DMS 273 treated with DMSO at 0.1 percent for 48 hours (cell line): ENCODE data around the gene C2orf68.
"Not testable (repeated sequence)": the region's sequence is repeated elsewhere in the genome, so short reads cannot be mapped to it uniquely, and the experiment has no call there.

ENCODE experiments used
- DNase-seq: peaks from one replicate; lab custom pipeline; 2025; lab: John Stamatoyannopoulos, UW

The C2orf68 gene

DNA sequence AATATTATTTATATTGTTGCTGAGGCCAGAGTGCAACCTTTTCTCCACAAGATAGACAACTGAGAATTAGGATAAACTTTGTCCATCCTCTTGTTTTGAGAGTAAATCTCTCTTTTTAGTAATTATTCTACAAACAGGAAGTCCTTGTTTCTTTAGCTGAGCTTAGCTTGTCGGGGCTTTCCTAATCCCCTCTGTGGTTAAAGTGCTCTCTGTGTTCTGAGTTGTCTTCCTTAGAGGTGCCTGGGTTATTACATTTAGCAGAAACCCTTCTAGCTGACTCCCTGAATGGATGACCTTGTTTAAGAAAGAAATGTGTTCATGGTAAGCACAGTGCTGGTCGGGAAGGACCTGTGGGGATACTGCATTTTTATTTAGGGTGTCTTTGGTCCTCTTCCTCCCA lies 16.8 kb upstream of the C2orf68 start:
- DNase-seq: no peak

DNA sequence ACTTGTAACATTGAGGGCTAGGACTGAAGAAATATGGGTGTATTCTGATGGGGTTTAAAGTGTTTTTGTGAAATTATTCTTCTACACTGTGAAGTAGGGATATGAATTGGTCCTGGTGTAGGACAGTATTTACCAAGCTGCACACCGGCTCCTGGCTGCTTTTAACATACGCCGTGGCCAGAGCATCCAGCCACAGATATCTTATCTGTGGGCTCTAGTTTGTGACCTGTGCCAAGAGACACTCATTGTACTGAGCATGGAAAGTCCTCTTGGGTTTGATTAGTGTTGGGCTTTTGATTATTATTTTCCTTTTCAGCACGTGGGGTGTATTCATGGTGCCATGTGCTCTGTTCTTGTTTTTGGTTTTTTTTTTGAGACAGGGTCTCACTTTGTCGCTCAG lies 12.1 kb upstream of the C2orf68 start:
- DNase-seq: no peak

DNA sequence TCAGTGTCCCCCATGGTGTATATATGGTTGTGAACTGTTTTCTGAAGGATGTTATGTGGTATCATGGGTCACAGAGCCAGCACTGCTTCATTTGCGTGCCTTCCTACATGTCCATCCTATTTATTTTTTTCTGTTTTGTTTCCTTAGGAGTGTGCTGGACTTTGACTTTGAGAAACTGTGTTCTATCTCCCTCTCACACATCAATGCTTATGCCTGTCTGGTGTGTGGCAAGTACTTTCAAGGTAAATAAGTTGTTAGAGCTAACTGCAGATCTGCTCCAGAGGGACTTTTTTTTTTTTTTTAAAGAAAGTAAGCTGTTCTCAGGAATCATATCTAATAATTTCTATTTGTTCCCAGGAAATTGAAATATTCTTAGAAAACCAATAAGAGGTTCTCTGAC lies 9.5 kb upstream of the C2orf68 start:
- DNase-seq: no peak

DNA sequence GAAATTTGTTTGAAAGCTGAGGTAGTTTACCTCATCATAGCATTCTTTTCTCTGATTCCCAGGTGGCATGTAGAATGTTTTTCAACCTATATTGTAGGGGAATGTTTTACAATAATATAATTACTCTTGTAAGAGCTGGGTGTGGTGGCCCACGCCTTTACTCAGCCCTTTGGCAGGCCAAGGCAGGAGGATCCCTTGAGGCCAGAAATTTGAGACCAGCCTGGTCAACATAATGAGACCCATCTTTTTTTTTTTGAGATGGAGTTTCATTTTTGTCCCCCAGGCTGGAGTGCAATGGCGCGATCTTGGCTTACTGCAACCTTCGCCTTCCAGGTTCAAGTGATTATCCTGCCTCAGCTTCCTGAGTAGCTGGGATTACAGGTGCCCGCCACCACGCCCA lies 7.8 kb upstream of the C2orf68 start:
- DNase-seq: no peak

DNA sequence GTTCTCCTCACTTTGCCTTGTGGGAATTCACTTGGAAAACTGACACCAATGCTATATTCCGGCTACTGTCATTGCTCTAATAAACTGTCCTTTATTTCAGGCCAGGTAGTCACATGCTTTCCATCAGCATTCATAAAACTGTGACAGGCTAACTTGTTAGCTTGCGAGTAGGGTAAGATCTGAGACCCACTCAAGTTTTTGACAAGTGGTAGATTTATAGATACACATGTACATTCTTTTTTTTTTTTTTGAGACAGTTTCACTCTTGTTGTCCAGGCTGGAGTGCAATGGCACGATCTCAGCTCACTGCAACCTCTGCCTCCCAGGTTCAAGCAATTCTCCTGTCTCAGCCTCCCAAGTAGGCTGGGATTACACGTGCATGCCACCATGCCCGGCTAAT lies 5.9 kb upstream of the C2orf68 start:
- DNase-seq: not testable (repeated sequence)

DNA sequence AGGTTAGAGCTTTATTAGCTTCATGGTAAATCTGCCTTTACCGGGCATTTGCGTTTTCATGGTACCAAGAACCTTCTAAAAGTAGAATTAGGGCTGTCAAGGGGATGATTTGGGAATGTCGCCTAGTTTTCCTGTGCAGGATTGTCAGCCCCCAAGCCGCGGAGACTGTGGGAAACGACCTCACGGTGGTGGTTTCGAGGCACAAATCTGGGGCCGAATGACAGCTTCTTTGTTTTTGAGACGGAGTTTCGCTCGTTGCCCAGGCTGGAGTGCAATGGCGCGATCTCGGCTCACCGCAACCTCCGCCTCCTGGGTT lies 3.5 kb upstream of the C2orf68 start:
- DNase-seq: no peak

DNA sequence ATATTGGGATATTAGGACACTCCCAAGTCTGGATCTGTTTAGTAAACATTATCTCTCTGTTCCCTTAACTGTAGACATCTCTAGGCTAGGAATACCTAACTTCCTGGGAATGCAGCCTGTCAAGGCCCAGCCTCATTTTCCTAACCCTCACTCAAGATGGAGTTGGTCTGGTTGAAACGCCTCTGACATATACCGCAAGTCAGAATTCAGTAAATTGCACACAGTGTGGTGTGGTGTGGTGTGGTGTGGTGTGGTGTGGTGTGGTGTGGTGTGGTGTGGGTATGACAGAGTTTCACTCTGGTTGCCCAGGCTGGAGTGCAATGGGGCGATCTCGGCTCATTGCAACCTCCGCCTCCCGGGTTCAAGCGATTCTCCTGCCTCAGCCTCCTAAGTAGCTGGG lies 2.9 kb upstream of the C2orf68 start:
- DNase-seq: not testable (repeated sequence)

DNA sequence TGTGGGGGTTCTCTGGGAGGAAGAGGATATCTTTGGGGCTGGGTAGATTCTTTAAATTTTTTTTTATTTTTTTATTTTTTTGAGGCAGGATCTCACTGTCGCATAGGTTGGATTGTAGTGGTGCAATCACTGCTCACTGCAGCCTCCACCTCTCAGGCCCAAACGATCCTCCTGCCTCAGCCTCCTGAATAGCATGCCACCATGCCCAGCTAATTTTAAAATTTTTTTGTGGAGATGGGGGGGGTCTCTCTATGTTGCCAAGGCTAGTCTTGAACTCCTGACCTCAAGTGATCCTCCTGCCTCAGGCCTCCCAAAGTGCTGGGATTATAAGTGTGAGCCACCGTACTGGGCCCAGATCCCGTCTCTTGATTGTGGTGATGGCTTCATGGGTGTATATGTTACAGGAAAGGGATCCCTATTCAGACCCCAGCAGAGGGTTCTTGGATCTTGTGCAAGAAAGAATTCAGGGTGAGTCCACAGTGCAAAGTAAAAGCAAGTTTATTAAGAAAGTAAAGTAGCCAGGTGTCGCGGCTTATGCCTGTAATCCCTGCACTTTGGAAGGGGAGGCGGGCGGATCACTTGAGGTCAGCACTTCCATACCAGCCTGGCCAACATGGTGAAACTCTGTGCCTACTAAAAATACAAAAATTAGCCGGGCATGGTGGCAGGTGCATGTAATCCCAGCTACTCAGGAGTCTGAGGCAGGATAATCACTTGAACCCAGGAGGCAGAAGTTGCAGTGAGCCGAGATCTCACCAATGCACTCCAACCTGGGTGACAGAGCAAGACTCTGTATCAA lies 2.0 kb upstream of the C2orf68 start:
- DNase-seq: no peak

DNA sequence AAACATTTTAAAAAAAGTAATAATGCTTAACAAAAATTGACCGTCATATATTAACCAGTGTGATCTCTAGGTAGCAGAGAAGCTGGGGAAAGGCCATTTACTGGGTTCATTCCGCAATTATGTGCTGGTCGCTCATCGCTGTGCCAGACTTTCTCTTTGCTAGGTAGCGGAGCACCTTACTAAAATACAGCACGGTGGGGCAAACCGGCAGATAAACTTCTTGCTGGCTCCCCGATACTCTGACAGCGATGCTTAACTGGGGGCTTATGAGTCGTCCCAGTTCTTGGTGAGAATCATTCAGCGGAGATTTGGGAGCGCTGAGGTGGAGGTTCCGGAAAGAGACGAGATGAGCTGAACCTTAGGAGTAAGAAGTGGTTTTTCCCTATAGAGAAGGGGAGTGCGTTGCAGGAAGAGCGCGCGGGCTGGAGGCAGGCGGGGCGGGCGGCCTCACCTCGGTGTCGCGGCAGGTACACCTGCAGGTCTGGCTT lies 605 bp downstream of the C2orf68 start:
- no peak for DNase-seq

DNA sequence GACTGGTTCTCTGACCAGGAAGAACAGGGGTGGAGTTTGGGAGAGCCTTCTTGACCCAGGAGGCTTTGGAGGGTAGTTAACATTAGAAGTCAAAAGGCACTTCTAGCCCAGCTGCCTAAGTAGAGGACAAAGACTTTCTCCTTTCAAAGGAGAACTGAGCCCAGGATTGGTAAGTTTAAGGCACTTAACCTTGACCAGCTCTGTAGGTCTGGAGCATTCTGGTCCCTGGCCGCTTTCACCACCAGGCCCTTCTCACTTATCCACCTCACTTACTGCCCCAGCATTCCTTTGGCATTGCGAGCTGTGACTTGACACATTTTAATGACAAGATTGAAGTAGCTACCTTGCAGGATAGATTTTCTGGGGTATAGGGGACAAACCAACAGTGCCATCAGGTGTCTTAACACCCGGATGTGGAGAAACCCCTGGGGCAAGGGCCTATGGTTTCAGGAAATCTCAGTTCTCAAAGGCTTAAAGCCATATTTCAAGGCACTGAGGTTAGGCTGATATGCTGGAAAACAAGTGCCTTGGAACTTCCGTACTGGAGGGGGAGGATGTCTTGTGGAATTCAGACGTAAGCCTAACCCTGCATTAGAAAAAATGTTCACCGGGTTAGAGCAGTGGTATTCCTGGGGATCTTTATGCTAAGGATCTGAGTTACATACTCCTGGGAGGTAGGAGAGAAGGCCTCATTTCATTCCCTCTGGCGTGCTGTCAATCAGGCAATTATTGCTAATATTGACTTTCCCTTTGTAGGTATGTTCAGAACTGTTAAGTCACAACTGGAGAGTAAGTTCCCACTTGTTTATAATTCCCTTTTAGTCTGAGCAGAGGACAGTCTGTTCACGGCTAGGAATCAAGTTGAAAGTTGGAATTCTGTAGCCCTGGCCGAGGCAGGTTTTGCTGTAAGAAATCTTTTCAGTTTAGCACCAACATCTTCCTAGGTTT lies 4.3 kb downstream of the C2orf68 start:
- no peak for DNase-seq

DNA sequence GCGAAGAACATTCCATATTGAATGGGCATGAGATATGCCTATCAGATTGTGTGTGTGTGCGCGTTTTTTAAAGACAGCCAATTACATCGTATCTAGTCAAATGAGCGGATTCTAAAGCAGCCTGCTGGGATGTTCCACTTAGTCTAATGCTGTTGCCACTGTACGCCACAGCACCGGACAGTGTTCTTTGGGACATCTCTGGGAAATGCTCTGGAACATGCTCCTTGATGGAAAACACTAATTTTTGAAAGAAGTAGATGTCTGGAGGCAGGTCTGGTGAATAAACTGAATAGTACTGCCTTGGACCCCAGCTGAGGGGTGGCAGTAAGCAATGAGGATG lies 5.8 kb downstream of the C2orf68 start:
- no peak for DNase-seq

DNA sequence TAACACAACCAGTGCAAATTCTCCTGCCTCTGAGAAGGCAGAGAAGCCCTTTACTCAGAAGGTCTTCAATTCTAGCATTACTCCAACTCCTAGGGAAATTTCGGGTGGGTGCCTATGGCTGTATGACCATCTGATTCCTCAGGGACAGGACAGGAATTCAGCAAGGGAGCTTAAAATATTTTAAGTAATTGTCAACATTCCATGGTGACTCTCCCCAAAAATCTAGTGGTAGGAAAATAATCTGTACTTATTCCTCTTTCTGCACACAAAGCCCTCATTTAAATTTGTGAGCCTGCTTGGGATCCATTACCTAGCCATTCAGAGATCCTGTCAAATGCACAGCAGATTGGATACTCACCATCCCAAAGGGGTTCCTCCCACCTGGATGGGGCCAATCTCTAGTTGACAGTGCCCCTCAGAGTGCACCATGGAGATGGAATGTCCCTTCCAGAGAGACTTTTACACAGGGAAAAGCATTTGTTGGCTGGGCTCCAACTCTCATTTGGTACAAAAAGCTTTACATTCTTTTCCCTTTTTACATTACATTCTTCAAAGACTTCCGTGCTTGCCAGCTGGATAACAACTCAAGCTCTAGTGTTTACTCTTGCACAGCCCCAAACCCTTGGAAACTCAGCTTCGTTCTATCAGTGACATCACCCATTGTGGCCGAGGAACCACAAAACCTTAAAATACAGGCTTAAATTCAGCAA lies 6.3 kb downstream of the C2orf68 start:
- no peak for DNase-seq

DNA sequence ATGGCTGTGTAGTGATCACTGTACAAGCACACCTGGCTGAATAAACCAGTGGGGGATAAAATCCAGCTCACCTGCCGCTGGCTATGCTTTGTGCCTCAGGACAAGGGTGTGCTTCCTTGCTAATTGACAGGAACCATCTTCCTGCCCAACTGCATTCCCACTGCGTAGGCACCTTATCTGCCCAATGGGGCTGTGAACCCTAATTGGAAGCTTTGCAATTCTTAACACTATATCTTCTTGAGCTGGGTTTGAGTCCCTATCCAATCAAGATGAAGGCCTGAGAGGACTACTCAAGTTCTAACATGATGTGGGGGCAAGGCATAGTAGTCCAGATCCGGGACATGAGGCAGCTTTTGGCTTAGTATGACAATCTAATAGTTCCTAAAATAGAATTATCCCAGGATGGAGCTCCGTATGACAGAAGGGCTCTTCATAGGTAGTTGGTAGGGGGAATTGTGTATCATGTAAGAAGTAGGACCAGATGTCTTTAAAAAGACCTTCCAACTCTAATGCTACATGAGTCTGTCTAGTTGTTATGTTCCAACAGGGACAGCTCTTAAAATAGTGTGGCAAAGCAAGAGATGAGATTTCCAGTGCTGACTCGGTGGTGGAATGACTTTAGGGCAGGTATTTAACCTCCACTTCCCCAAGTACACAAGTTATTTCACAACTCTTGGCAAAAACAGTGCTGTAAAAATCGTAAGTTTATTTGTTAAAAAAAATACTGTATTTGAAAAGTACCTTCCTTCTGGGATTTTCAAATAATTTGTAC lies 7.1 kb downstream of the C2orf68 start:
- DNase-seq: no peak

DNA sequence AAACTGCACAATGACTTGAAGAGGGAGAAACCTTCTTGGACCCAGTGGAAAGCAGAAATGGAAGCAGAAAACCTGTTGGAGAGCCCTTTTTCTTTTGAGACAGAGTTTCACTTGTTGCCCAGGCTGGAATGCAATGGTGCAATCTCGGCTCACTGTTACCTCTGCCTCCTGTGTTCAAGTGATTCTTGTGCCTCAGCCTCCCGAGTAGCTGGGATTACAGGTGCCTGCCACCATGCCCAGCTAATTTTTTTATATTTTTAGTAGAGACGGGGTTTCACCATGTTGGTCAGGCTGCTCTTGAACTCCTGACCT lies 7.8 kb downstream of the C2orf68 start:
- not testable (repeated sequence) for DNase-seq

DNA sequence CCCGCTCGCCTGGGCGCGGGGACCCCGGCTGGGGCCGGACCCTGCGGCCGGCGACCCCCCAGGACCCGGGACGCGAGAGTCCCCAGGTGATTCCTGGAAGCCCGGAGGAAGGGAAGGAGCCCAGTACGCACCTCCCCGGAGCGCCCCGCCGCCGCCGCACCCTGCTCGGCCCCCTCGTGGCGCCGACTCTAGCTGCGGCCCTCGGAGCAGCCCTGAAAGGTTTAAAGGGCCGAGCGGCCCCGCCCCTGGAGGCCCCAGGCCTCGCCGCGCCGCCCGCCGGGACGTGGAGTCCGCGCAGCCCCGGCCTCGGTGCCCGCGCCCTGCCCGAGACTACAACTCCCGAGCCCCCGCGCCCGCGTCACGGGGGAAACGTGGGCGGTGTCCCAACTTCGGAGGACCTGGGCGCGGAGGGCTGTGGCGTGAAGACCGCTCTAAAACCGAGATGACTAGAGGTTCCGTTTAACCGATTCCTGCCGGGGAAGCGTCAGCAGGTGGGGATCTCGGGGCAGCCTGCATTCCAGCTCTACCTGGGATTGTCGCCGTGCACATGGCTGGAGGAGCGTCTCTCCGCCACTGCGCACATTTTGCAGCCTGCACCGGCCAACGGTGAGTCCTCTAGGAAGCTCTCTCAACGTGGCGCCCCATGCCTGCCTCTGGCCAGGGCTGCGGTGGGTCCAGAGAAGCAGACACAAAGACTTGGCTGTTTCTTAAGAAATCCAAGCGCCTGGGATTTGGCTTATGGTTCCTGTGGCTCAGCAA lies 9.2 kb downstream of the C2orf68 start, which contains the start of gene TMEM150A:
Gene TMEM150A, minus strand, starts transcription at position 223 of the 759 bp plus-strand sequence. CDS start 750 bp downstream, outside the sequence.
- DNase-seq: peak; percentile 36

DNA sequence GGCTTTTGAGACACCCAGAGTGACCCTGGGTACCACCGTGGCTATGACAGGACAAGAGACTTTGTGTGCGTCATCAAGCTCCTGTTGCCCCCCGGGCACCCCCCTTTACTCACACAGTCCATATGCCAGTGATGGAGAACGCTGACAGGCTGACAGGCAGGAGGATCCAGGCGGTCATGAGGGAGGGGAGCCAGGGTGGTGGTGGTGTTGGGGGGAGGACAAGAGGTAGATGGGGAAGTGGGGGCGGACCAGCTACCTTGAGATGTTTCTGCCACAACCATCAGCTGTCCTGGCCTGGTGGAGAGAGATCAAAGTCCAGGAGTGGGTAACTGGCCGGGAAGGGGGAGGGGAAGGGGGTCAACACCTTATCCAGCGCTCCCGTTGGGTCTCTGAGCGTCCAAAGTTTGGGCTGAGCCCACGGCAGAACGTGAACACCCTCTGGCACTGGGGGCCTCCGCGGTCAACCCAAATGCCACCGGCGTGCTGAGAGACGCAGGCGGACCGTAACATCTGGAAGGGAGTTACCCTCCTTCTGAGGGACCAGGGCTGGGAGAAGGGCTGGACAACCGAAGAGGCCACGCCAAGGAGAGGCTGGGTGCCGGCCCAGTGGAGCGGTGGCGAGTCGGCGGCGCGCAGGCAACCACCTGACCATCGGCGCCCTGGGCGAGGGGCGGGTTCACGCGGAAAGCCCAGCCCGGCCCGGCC lies 9.9 kb downstream of the C2orf68 start:
- DNase-seq: no peak

DNA sequence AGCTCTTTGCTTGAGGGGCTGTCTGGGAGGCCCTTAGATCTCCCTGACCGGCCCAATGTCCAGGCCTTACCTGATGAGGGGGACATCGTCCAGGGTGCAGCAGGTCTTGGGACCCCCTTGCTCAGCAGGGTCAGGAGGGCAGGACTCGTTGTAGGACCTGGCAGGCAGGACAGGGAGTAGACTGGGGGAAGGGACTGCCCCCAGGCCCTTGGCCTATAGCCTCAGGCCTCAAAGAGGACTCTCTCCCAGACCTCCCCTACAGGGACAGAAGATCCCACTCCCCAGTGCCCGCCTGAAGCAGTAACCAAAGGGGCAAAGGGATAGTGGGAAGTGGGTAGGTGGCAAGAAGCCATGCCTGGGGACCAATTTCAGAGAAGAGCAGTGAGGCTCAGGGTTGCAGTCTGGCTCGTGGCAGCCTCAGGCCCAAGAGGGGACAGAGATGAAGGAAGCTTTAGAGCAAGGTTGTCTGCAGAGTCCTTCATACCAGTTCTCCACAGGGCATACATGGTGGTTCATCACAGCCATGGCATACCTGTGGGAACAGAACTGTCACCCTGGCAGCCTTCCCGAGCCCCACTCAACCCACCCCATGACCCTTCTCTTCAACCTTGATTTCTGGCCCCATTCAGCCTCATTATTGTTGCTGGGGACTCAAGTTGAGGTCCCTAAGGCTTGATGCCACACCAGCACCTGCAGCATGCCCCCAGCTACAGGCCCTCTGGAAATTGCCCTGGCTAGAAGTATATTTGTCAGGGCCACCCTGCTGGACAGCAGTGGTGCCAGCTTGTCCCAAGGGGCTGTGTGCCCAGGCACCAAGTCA lies 10.7 kb downstream of the C2orf68 start:
- DNase-seq: no peak

DNA sequence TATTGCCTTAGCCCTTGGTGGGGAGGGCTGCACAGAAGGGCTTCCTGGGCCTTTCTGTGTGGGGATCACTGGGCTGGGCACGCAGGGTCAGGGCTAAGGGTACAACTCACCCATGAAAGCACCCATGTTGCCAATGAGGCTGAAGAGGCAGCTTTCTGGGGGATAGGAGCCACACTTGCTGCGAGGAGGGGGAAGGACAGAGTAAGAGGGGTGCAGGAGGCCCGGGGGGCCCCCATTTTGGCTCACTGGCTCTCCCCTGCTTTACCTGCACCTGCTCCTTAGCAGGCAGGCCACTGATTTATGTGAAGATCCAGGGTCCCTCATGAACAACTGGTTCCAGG lies 11.7 kb downstream of the C2orf68 start:
- DNase-seq: no peak

DNA sequence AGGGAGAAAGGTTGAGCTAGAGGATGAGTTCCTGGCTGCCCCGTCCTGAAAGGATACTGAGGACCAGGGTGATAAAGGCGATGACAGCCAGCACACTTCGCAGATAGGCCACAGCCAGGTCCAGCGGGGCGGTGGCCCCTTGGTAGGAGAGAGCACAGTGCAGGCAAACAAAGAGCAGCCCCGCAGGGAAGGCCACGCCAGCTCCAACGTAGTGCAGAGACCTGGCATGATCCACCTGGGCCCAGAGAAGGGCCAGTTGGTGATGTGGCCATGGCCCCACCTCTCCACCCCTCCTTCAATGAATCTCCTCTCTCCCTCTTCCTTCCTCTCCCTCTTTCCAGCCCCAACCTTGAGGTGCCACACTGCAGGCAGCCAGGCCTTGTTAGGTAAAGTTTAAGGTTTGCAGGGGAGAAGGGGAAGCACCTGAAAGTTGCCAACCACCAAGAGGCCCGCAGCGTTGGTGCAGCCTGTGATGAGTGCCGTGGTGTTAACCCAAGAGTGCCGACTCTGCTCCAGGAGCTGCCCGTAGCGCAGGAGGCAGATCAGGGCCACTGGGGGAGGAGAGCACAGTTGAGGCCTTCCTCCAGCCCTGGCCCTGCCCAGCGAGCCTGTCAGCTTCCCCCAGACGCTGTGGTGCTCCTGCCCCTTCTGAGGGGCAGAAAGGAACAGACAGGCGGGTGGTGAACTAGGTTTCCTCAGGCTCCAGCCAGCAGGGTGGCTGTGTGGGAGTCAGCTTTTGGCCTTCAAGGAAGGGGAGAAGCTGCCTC lies 12.2 kb downstream of the C2orf68 start:
- DNase-seq: no peak
